Measurements from ENCODE around the gene MYZAP. TPM values are rescaled to one million over a fixed set of nuclear protein-coding genes. Genes with fewer than 3 reads are reported as not detected.

Gene MYZAP
- total and polyA plus RNA-seq, 9 donors = 1.1 to 11.3 (median 5.5) TPM

DNA sequence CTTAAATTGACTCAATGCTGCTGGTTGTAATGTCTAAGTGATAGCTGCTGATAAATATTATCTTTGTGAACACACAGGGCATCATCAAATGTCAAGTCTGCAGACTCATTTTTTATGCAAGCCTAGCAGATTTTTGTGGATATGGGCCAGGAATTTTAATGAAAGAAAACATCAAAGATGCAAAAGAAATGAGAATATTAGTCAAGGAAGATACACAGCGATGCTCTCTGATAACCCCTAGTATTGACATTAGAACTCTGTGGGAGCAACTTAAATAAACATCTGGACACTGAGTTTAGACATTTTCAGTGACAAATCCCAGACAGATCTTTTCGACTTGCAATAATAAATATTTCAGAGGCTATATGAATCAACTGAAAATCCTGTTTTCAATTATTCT is 143.2 kb downstream of the MYZAP start:
- Histone ChIP-seq H3K4me1 (ENCODE audit: insufficient read depth) (peaks cover 1% of the 10 kb centered on the region), H3K9me3 (no peaks in the 10 kb centered on the region), H3K36me3 (no peaks in the 10 kb centered on the region), H3K4me3 (no peak overlapping the region), H3K27ac (no peak overlapping the region), H3K27me3 (no peaks in the 10 kb centered on the region)
- no peak for TF ChIP-seq POLR2A (IDR thresholded peaks at IDR 0.05)
- TF ChIP-seq EP300 (IDR thresholded peaks at IDR 0.05) = no peak
- TF ChIP-seq CTCF (IDR thresholded peaks at IDR 0.05) = no peak
- WGBS, 3 donors = 39 to 50% (median 40%) methylated on average over 2 of the region's 2 CpGs
- intact Hi-C loops (cut with DNase I) = loop anchor here in 1 of 4 donors (10.0 kb wide), 1 partner anchor 60 kb away; no protein-coding TSS in a partner anchor
- no peak for DNase-seq

Other genes starting within 250 kb of the MYZAP start
- gene CGNL1, start 215.4 kb upstream of the MYZAP start, total RNA-seq = 10 to 100 TPM in 4 of 7 donors, 1 to 10 TPM in 3; 7.8 to 26.1 (median 13.6) TPM
- gene CGNL1, start 215.4 kb upstream of the MYZAP start, polyA plus RNA-seq = 10 to 100 TPM in 1 of 2 donors, 1 to 10 TPM in 1; 8.1 to 24.0 TPM
- 100 to 1,000 TPM in 4 of 7 donors, 10 to 100 TPM in 3; 82.8 to 510 (median 113) TPM for gene POLR2M, start 114.8 kb downstream of the MYZAP start, total RNA-seq
- 100 to 1,000 TPM in 1 of 2 donors, 10 to 100 TPM in 1; 47.1 to 166 TPM for gene POLR2M, start 114.8 kb downstream of the MYZAP start, polyA plus RNA-seq

All from ovary (tissue), 9 donors.